Testis (tissue), 2 donors: Measurements from ENCODE around the gene GPR149.

Experiments used
- CTCF ChIP-seq, 3 experiments: fragments of 450-650 bp in 2 of 3; fragments of 200-600 bp in 1 of 3; sonication (generic) in 1 of 3; IDR thresholded peaks; one replicate each; pipeline ENCODE4 v1.5.1; 2016 to 2019; ENCODE audit warnings: antibody characterized with exemption in 3 of 3, mild to moderate bottlenecking in 2 of 3, moderate library complexity in 1 of 3
- POLR2A ChIP-seq: fragments of 450-650 bp; IDR thresholded peaks from one replicate; pipeline ENCODE4 v1.6.1; 2017; ENCODE audit warnings: antibody characterized with exemption, mild to moderate bottlenecking, moderate library complexity

GRCh38 chr3:154422694-154423093 is 7.3 kb downstream of the GPR149 start:
- TF ChIP-seq CTCF (IDR thresholded peaks at IDR 0.05) (no peak), POLR2A (no peak)
